HG03064 (cell line): ENCODE results near the gene RUVBL1.

Experiments
- ATAC-seq: cut with Tn5 transposase; IDR thresholded peaks from one replicate; pipeline ENCODE4 v1.9.1; 2021; ENCODE audit warnings: low read depth; ENCODE audit not compliant: unreplicated experiment

Gene RUVBL1

GRCh38 chr3:128036119-128036518 lies 87.5 kb downstream of the RUVBL1 start:
- ATAC-seq = no peak

- ATAC-seq = no peak
Measured at GRCh38 chr3:128033102-128033501, 90.5 kb downstream of the RUVBL1 start.
